Erythroblast (primary cell): ENCODE data around the gene CATSPERB.

Experiments
- GATA1 ChIP-seq: IDR thresholded peaks from 2 replicates; pipeline ENCODE4 v1.6.1; 2011; ENCODE audit warnings: low read depth, mild to moderate bottlenecking, control low read depth, low read length, moderate library complexity
- POLR2A ChIP-seq: IDR thresholded peaks from 2 replicates; pipeline ENCODE4 v1.6.1; 2011; ENCODE audit warnings: mild to moderate bottlenecking, low read length

GRCh38 chr14:91568626-91569025 lies 163.3 kb downstream of the CATSPERB start:
- TF ChIP-seq POLR2A (no peak), GATA1 (no peak)
